ENCODE measurements around the gene LACTB. TPM values are rescaled to one million over a fixed set of nuclear protein-coding genes. Genes with fewer than 3 reads are reported as not detected.

Gene LACTB
- total and polyA plus RNA-seq, 2 donors (not counting 1 experiment from before 2014, with no cell fraction given) = 29.2 to 42.8 TPM

GRCh38 chr15:63110428-63111026, 11.1 kb upstream of the LACTB start:
- no peaks in the 10 kb centered on the region for H3K27me3 ChIP-seq (ENCODE audit: control insufficient read depth, insufficient read depth, low read length)
- no peak for TF ChIP-seq EZH2 (IDR thresholded peaks at IDR 0.05; ENCODE audit: low read length, missing control alignments)
- TF ChIP-seq, protein P1, sequence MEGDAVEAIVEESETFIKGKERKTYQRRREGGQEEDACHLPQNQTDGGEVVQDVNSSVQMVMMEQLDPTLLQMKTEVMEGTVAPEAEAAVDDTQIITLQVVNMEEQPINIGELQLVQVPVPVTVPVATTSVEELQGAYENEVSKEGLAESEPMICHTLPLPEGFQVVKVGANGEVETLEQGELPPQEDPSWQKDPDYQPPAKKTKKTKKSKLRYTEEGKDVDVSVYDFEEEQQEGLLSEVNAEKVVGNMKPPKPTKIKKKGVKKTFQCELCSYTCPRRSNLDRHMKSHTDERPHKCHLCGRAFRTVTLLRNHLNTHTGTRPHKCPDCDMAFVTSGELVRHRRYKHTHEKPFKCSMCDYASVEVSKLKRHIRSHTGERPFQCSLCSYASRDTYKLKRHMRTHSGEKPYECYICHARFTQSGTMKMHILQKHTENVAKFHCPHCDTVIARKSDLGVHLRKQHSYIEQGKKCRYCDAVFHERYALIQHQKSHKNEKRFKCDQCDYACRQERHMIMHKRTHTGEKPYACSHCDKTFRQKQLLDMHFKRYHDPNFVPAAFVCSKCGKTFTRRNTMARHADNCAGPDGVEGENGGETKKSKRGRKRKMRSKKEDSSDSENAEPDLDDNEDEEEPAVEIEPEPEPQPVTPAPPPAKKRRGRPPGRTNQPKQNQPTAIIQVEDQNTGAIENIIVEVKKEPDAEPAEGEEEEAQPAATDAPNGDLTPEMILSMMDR (conservative IDR thresholded peaks at IDR 0.05 in 1 of 2, IDR thresholded peaks at IDR 0.05 in 1 of 2; ENCODE audit: low read depth in 1 of 2, low read length in 2 of 2) = no peak
- DNase-seq (ENCODE audit: low read depth in 2 of 2) = no peak
- H3K4me3 ChIP-seq (replicated peaks in 1 of 4; ENCODE audit: control extremely low read depth in 1 of 4, insufficient read depth in 1 of 4, low read depth in 3 of 4, low read length in 4 of 4) = no peak overlapping the region
- no peaks in the 10 kb centered on the region for H4K20me1 ChIP-seq (ENCODE audit: control insufficient read depth, extremely low read depth, insufficient read depth, low read length)
- peaks cover 6% of the 10 kb centered on the region for H3K4me1 ChIP-seq (ENCODE audit: control insufficient read depth, extremely low read depth, insufficient read depth, low read length)
- H3K27ac ChIP-seq (ENCODE audit: insufficient read depth, low read length) = no peak overlapping the region
- H2AFZ ChIP-seq (ENCODE audit: low read length) = no peak overlapping the region
- no peak overlapping the region for H3K9ac ChIP-seq (ENCODE audit: insufficient read depth, low read length)
- no peaks in the 10 kb centered on the region for H3K79me2 ChIP-seq (ENCODE audit: control insufficient read depth, insufficient read depth, low read length)
- H3K9me3 ChIP-seq (ENCODE audit: control insufficient read depth, insufficient read depth, low read depth, low read length) = no peaks in the 10 kb centered on the region
- H3K4me2 ChIP-seq (ENCODE audit: extremely low read depth, insufficient read depth, low read length) = no peak overlapping the region
- H3K36me3 ChIP-seq (ENCODE audit: control insufficient read depth, insufficient read depth, low read length) = no peaks in the 10 kb centered on the region

- Histone ChIP-seq H3K27me3 (ENCODE audit: control insufficient read depth, insufficient read depth, low read length) (no peaks in the 10 kb centered on the region), H2AFZ (ENCODE audit: low read length) (no peak overlapping the region), H3K9me3 (ENCODE audit: control insufficient read depth, insufficient read depth, low read depth, low read length) (no peaks in the 10 kb centered on the region), H3K9ac (ENCODE audit: insufficient read depth, low read length) (no peak overlapping the region), H3K4me3 (replicated peaks in 1 of 4; ENCODE audit: control extremely low read depth in 1 of 4, insufficient read depth in 1 of 4, low read depth in 3 of 4, low read length in 4 of 4) (no peak overlapping the region), H4K20me1 (ENCODE audit: control insufficient read depth, extremely low read depth, insufficient read depth, low read length) (no peaks in the 10 kb centered on the region), H3K79me2 (ENCODE audit: control insufficient read depth, insufficient read depth, low read length) (no peaks in the 10 kb centered on the region), H3K4me2 (ENCODE audit: extremely low read depth, insufficient read depth, low read length) (no peak overlapping the region), H3K27ac (ENCODE audit: insufficient read depth, low read length) (no peak overlapping the region), H3K4me1 (ENCODE audit: control insufficient read depth, extremely low read depth, insufficient read depth, low read length) (peaks cover 6% of the 10 kb centered on the region), H3K36me3 (ENCODE audit: control insufficient read depth, insufficient read depth, low read length) (no peaks in the 10 kb centered on the region)
- DNase-seq (ENCODE audit: low read depth in 2 of 2) = no peak
- no peak for TF ChIP-seq EZH2 (IDR thresholded peaks at IDR 0.05; ENCODE audit: low read length, missing control alignments)
- TF ChIP-seq, protein P1 (conservative IDR thresholded peaks at IDR 0.05 in 1 of 2, IDR thresholded peaks at IDR 0.05 in 1 of 2; ENCODE audit: low read depth in 1 of 2, low read length in 2 of 2) = no peak
These were observed 10.2 kb upstream of the LACTB start for GRCh38 chr15:63111481-63111880.

DNA sequence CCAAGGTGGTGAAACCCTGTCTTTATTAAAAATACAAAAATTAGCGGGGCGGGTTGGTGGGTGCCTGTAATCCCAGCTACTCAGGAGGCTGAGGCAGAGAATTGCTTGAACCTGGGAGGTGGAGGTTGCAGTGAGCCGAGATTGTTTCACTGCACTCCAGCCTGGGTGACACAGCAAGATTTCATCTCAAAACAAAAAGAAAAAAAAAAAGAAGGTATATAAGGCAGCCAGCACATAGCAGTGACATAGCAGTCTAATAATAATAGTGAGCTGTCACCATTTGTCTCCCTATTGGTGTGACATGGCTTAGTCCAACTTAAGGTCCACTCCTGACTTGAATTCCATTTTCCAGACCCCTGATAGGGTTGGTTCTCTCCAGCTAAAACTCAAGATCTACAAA, 8.8 kb upstream of the LACTB start:
- H3K36me3 ChIP-seq (ENCODE audit: control insufficient read depth, insufficient read depth, low read length) = no peaks in the 10 kb centered on the region
- TF ChIP-seq, protein P1 (conservative IDR thresholded peaks at IDR 0.05 in 1 of 2, IDR thresholded peaks at IDR 0.05 in 1 of 2; ENCODE audit: low read depth in 1 of 2, low read length in 2 of 2) = no peak
- no peak for TF ChIP-seq EZH2 (IDR thresholded peaks at IDR 0.05; ENCODE audit: low read length, missing control alignments)
- no peak overlapping the region for H3K27ac ChIP-seq (ENCODE audit: insufficient read depth, low read length)
- H3K4me3 ChIP-seq (replicated peaks in 1 of 4; ENCODE audit: control extremely low read depth in 1 of 4, insufficient read depth in 1 of 4, low read depth in 3 of 4, low read length in 4 of 4) = no peak overlapping the region
- peaks cover 6% of the 10 kb centered on the region for H3K4me1 ChIP-seq (ENCODE audit: control insufficient read depth, extremely low read depth, insufficient read depth, low read length)
- H3K27me3 ChIP-seq (ENCODE audit: control insufficient read depth, insufficient read depth, low read length) = no peaks in the 10 kb centered on the region
- H3K4me2 ChIP-seq (ENCODE audit: extremely low read depth, insufficient read depth, low read length) = no peak overlapping the region
- no peak overlapping the region for H3K9ac ChIP-seq (ENCODE audit: insufficient read depth, low read length)
- H4K20me1 ChIP-seq (ENCODE audit: control insufficient read depth, extremely low read depth, insufficient read depth, low read length) = no peaks in the 10 kb centered on the region
- no peak overlapping the region for H2AFZ ChIP-seq (ENCODE audit: low read length)
- no peaks in the 10 kb centered on the region for H3K79me2 ChIP-seq (ENCODE audit: control insufficient read depth, insufficient read depth, low read length)
- no peak for DNase-seq (ENCODE audit: low read depth in 2 of 2)
- no peaks in the 10 kb centered on the region for H3K9me3 ChIP-seq (ENCODE audit: control insufficient read depth, insufficient read depth, low read depth, low read length)

Data from fibroblast of lung (primary cell).